Transverse colon (tissue), 4 donors: ENCODE results near the gene SMARCA1.

Source experiments
- CTCF ChIP-seq, 5 experiments: fragments of 200-600 bp in 3 of 5; fragments of 450-650 bp in 2 of 5; sonication (generic) in 3 of 5; IDR thresholded peaks; 1 replicate in 2 of 5; 2 replicates in 3 of 5; pipeline ENCODE4 v1.5.1; 2016 to 2017; ENCODE audit warnings: antibody characterized with exemption in 5 of 5, inconsistent platforms in 3 of 5, mild to moderate bottlenecking in 2 of 5, moderate library complexity in 1 of 5
- POLR2A ChIP-seq: fragments of 450-650 bp; IDR thresholded peaks from one replicate; pipeline ENCODE4 v1.6.1; 2016; ENCODE audit warnings: antibody characterized with exemption, mild to moderate bottlenecking, moderate library complexity
- POLR2AphosphoS5 ChIP-seq, 3 donors: sonication (generic); formaldehyde crosslinking; IDR thresholded peaks; one replicate each; pipeline ENCODE4 v1.6.1; 2016; ENCODE audit warnings: antibody characterized with exemption in 3 of 3

- TF ChIP-seq POLR2A (no peak), CTCF (IDR thresholded peaks at IDR 0.05) (no peak), POLR2AphosphoS5 (IDR thresholded peaks at IDR 0.05) (no peak)
These were observed 7.8 kb upstream of the SMARCA1 start for GRCh38 chrX:129531132-129531531.
